OCI-LY1 (cell line): ENCODE results near the gene AFAP1L1.

Experiments used
- H2AFZ ChIP-seq: fragments of 200-600 bp; sonication (generic), shearing (Covaris generic); 2 replicates; pipeline ENCODE4 v1.6.0; 2014; ENCODE audit warnings: antibody characterized with exemption, mild to moderate bottlenecking, low read length
- H3F3A ChIP-seq: fragments of 200-600 bp; sonication (generic), shearing (Covaris generic); 2 replicates; pipeline ENCODE4 v1.6.0; 2014; ENCODE audit warnings: mild to moderate bottlenecking, antibody characterized with exemption, low read length, moderate library complexity; ENCODE audit not compliant: insufficient read depth
- H3K27ac ChIP-seq: fragments of 200-600 bp; sonication (generic); 2 replicates; pipeline ENCODE4 v1.5.1; 2014; ENCODE audit warnings: low read length, mixed run types, mild to moderate bottlenecking, low read depth; ENCODE audit not compliant: poor library complexity, severe bottlenecking
- H3K27me3 ChIP-seq: fragments of 200-600 bp; sonication (generic); 2 replicates; pipeline ENCODE4 v1.6.0; 2014; ENCODE audit warnings: antibody characterized with exemption, mild to moderate bottlenecking, low read length, moderate library complexity; ENCODE audit not compliant: insufficient read depth
- H3K36me3 ChIP-seq: fragments of 200-600 bp; sonication (generic); 2 replicates; pipeline ENCODE4 v1.6.1; 2014; ENCODE audit warnings: mild to moderate bottlenecking, antibody characterized with exemption, low read length, moderate library complexity, mixed read lengths; ENCODE audit not compliant: insufficient read depth
- H3K4me1 ChIP-seq: fragments of 200-600 bp; sonication (generic); 2 replicates; pipeline ENCODE4 v1.5.1; 2014; ENCODE audit warnings: mild to moderate bottlenecking, low read length, moderate library complexity; ENCODE audit not compliant: insufficient read depth, severe bottlenecking
- H3K4me2 ChIP-seq: fragments of 200-600 bp; sonication (generic), shearing (Covaris generic); 2 replicates; pipeline ENCODE4 v1.6.1; 2014; ENCODE audit warnings: low read length
- H3K4me3 ChIP-seq: fragments of 200-600 bp; sonication (generic); 2 replicates; pipeline ENCODE4 v1.5.1; 2014; ENCODE audit warnings: low read length, low read depth, mild to moderate bottlenecking, mixed read lengths; ENCODE audit not compliant: poor library complexity, severe bottlenecking
- H3K79me2 ChIP-seq: fragments of 200-600 bp; shearing (Covaris generic); 2 replicates; pipeline ENCODE4 v1.6.1; 2016; ENCODE audit warnings: mixed run types, low read length, mixed read lengths; ENCODE audit not compliant: insufficient read depth
- H3K9ac ChIP-seq: fragments of 200-600 bp; sonication (generic), shearing (Covaris generic); 2 replicates; pipeline ENCODE4 v1.6.1; 2014; ENCODE audit warnings: mild to moderate bottlenecking, low read length, mixed read lengths
- H3K9me2 ChIP-seq: fragments of 200-600 bp; sonication (generic), shearing (Covaris generic); 2 replicates; pipeline ENCODE4 v1.6.1; 2014; ENCODE audit warnings: low read depth, mild to moderate bottlenecking, low read length, mixed read lengths
- H3K9me3 ChIP-seq: fragments of 200-600 bp; shearing (Covaris generic); 2 replicates; pipeline ENCODE4 v1.6.1; 2014; ENCODE audit warnings: low read length, mixed read lengths
- H4K20me1 ChIP-seq: fragments of 200-600 bp; sonication (generic), shearing (Covaris generic); 2 replicates; pipeline ENCODE4 v1.6.0; 2016; ENCODE audit warnings: mild to moderate bottlenecking, low read length; ENCODE audit not compliant: insufficient read depth
- EZH2 ChIP-seq: fragments of 200-600 bp; sonication (generic), shearing (Covaris generic); IDR thresholded peaks from 2 replicates; pipeline ENCODE4 v1.8.0; 2017; ENCODE audit warnings: borderline replicate concordance, mixed run types, mild to moderate bottlenecking, antibody characterized with exemption, low read length, moderate library complexity, mixed read lengths
- TF ChIP-seq, protein P1 (sequence below): fragments of 200-600 bp; sonication (generic), shearing (Covaris generic); IDR thresholded peaks from 2 replicates; pipeline ENCODE4 v1.5.1; 2017; ENCODE audit warnings: mild to moderate bottlenecking, antibody characterized with exemption, low read length, moderate library complexity, mixed read lengths

Gene AFAP1L1

GRCh38 chr5:149294872-149295829 is 23.5 kb downstream of the AFAP1L1 start:
- Histone ChIP-seq H3K9ac (no peak overlapping the region), H3K9me2 (no peaks in the 10 kb centered on the region), H2AFZ (no peak overlapping the region), H3K9me3 (no peaks in the 10 kb centered on the region), H3K27me3 (no peaks in the 10 kb centered on the region), H3K4me1 (peaks cover 11% of the 10 kb centered on the region), H3K4me2 (0 out of 2 replicates have a peak overlapping the region, but pooled peaks have one; percentile 21), H3K27ac (no peak overlapping the region), H4K20me1 (no peaks in the 10 kb centered on the region), H3K4me3 (no peak overlapping the region), H3K36me3 (no peaks in the 10 kb centered on the region), H3F3A (no peaks in the 10 kb centered on the region), H3K79me2 (no peaks in the 10 kb centered on the region)
- TF ChIP-seq, protein P1, sequence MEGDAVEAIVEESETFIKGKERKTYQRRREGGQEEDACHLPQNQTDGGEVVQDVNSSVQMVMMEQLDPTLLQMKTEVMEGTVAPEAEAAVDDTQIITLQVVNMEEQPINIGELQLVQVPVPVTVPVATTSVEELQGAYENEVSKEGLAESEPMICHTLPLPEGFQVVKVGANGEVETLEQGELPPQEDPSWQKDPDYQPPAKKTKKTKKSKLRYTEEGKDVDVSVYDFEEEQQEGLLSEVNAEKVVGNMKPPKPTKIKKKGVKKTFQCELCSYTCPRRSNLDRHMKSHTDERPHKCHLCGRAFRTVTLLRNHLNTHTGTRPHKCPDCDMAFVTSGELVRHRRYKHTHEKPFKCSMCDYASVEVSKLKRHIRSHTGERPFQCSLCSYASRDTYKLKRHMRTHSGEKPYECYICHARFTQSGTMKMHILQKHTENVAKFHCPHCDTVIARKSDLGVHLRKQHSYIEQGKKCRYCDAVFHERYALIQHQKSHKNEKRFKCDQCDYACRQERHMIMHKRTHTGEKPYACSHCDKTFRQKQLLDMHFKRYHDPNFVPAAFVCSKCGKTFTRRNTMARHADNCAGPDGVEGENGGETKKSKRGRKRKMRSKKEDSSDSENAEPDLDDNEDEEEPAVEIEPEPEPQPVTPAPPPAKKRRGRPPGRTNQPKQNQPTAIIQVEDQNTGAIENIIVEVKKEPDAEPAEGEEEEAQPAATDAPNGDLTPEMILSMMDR: no peak
- TF ChIP-seq EZH2: no peak

- Histone ChIP-seq H3K4me3 (no peak overlapping the region), H3K36me3 (no peaks in the 10 kb centered on the region), H3K9me3 (no peaks in the 10 kb centered on the region), H3K27ac (no peak overlapping the region), H4K20me1 (no peaks in the 10 kb centered on the region), H3K9me2 (no peaks in the 10 kb centered on the region), H3K27me3 (no peaks in the 10 kb centered on the region), H3K4me2 (no peak overlapping the region), H3K4me1 (peaks cover 11% of the 10 kb centered on the region), H3K79me2 (no peaks in the 10 kb centered on the region), H2AFZ (no peak overlapping the region), H3F3A (no peaks in the 10 kb centered on the region), H3K9ac (no peak overlapping the region)
- TF ChIP-seq, protein P1: no peak
- no peak for TF ChIP-seq EZH2
These were observed 25.8 kb downstream of the AFAP1L1 start for GRCh38 chr5:149297340-149298025.

GRCh38 chr5:149298163-149298562 is 26.5 kb downstream of the AFAP1L1 start:
- Histone ChIP-seq H3K36me3 (no peaks in the 10 kb centered on the region), H3K9ac (no peak overlapping the region), H3K4me1 (peaks cover 11% of the 10 kb centered on the region), H3K79me2 (no peaks in the 10 kb centered on the region), H2AFZ (no peak overlapping the region), H3K9me2 (no peaks in the 10 kb centered on the region), H4K20me1 (no peaks in the 10 kb centered on the region), H3F3A (no peaks in the 10 kb centered on the region), H3K27me3 (no peaks in the 10 kb centered on the region), H3K4me3 (no peak overlapping the region), H3K27ac (no peak overlapping the region), H3K9me3 (no peaks in the 10 kb centered on the region), H3K4me2 (no peak overlapping the region)
- TF ChIP-seq, protein P1: no peak
- no peak for TF ChIP-seq EZH2
